ENCODE results near the gene USP48. TPM values are rescaled to one million over a fixed set of nuclear protein-coding genes. Genes with fewer than 3 reads are reported as not detected.

USP48 gene
- total RNA-seq, 1 experiment from 2014 or later: 84.8 TPM

DNA sequence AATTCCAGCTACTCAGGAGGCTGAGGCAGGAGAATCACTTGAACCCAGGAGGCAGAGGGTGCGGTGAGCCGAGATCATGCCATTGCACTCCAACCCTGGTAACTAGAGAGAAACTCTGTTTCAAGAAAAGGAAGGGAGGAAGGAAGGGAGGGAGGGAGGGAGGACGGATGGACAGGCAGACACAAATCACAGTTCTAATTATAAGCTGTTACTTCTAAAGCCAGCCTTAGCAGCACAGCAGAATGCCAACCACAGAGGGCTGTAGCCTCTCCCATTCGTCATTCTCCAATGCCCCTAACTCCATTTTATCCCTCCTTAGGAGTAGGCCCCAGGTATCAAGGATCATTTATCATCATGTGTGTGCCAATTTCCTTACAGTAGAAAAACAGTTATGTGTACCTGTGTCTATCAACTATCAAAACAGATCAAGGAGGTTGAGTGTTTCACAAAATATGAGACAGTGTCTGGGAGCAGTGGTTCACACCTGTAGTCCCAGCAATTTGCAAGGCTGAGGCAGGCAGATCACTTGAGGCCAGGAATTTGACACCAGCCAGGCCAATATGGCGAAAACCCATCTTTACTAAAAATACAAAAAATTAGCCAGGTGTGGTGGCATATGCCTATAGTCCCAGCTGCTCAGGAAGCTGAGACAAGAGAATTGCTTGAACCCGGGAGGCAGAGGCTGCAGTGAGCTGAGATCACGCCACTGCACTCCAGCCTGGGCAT, 19.1 kb downstream of the USP48 start:
- Histone ChIP-seq H3K14ac (ENCODE audit: insufficient read depth, low read length) (no peak overlapping the region), H3T11ph (ENCODE audit: low read length) (no peak overlapping the region), H3K79me2 (ENCODE audit: insufficient read depth, low read length) (peaks cover 34% of the 10 kb centered on the region; the same call in 1 of the 2 replicates), H3K4me1 (ENCODE audit: insufficient read depth, low read length) (peaks cover 6% of the 10 kb centered on the region; the same call in 1 of the 2 replicates), H3K18ac (ENCODE audit: insufficient read length, low read depth, low read length) (no peak overlapping the region), H2BK20ac (ENCODE audit: low read depth, low read length, poor library complexity, severe bottlenecking) (no peak overlapping the region), H4K20me1 (ENCODE audit: control insufficient read depth, insufficient read depth, insufficient read length) (no peaks in the 10 kb centered on the region), H2BK12ac (ENCODE audit: insufficient read length, low read depth, low read length) (no peak overlapping the region), H4K91ac (ENCODE audit: insufficient read length, low read depth, low read length) (no peak overlapping the region), H2AK5ac (ENCODE audit: insufficient read length, low read length) (no peak overlapping the region), H4K5ac (ENCODE audit: insufficient read length, low read depth, low read length) (no peak overlapping the region), H3K56ac (ENCODE audit: insufficient read length, low read depth, low read length) (no peak overlapping the region), H3K4ac (ENCODE audit: low read depth, low read length) (no peak overlapping the region), H2BK5ac (ENCODE audit: insufficient read length, low read length) (no peak overlapping the region), H3K4me2 (ENCODE audit: insufficient read depth, insufficient read length, low read length) (no peak overlapping the region), H3K9me3 (ENCODE audit: control insufficient read depth, low read depth, low read length) (no peaks in the 10 kb centered on the region), H3K79me1 (ENCODE audit: insufficient read depth, low read depth, low read length, poor library complexity, severe bottlenecking) (peaks cover 13% of the 10 kb centered on the region), H2AFZ (ENCODE audit: low read length) (no peak overlapping the region), H3K9ac (ENCODE audit: extremely low read depth, insufficient read length, low read length) (no peak overlapping the region), H3K27me3 (ENCODE audit: insufficient read depth, low read length) (no peaks in the 10 kb centered on the region), H2BK120ac (ENCODE audit: low read depth, low read length, poor library complexity, severe bottlenecking) (no peak overlapping the region), H2BK15ac (ENCODE audit: low read depth, low read length) (no peak overlapping the region), H4K8ac (replicated peaks; ENCODE audit: insufficient read length, low read depth, low read length) (no peak overlapping the region), H3K23me2 (ENCODE audit: insufficient read length, low read depth, low read length, poor library complexity, severe bottlenecking) (no peaks in the 10 kb centered on the region), H3K27ac (ENCODE audit: insufficient read length, low read depth, low read length) (no peak overlapping the region), H3K23ac (ENCODE audit: insufficient read length, low read depth, low read length) (no peak overlapping the region)
- no CpG with 5 or more reads among the region's 7 CpGs for WGBS (ENCODE audit: extremely low coverage, insufficient read length, low lambda C conversion rate)
- DNase-seq: no peak
- Mint-ChIP-seq H3K27ac (peak overlapping the region; percentile 10 to 68 (median 68); a peak in 4 of 7 replicates), H3K36me3 (ENCODE audit: insufficient read depth in 1 of 3, low read depth in 3 of 3) (peaks cover 0 to under 1% (median 0%) of the 10 kb centered on the region in 3 experiments; a peak in 2 of 7 replicates), H3K27me3 (ENCODE audit: low read depth) (no peaks in the 10 kb centered on the region), H3K4me1 (peaks cover 22 to 34% of the 10 kb centered on the region in 2 experiments), H3K4me3 (no peak overlapping the region), H3K9me3 (no peaks in the 10 kb centered on the region)
- TF ChIP-seq, protein P1, sequence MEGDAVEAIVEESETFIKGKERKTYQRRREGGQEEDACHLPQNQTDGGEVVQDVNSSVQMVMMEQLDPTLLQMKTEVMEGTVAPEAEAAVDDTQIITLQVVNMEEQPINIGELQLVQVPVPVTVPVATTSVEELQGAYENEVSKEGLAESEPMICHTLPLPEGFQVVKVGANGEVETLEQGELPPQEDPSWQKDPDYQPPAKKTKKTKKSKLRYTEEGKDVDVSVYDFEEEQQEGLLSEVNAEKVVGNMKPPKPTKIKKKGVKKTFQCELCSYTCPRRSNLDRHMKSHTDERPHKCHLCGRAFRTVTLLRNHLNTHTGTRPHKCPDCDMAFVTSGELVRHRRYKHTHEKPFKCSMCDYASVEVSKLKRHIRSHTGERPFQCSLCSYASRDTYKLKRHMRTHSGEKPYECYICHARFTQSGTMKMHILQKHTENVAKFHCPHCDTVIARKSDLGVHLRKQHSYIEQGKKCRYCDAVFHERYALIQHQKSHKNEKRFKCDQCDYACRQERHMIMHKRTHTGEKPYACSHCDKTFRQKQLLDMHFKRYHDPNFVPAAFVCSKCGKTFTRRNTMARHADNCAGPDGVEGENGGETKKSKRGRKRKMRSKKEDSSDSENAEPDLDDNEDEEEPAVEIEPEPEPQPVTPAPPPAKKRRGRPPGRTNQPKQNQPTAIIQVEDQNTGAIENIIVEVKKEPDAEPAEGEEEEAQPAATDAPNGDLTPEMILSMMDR (conservative IDR thresholded peaks at IDR 0.05): no peak
